ENCODE data around the gene TICAM2. TPM values are rescaled to one million over a fixed set of nuclear protein-coding genes. Genes with fewer than 3 reads are reported as not detected.

The TICAM2 gene
- total and polyA plus RNA-seq, 2 of the 8 experiments (the other 6 are each of a cell fraction or from before 2014, with no cell fraction given): 0.02 TPM; not detected in 1

DNA sequence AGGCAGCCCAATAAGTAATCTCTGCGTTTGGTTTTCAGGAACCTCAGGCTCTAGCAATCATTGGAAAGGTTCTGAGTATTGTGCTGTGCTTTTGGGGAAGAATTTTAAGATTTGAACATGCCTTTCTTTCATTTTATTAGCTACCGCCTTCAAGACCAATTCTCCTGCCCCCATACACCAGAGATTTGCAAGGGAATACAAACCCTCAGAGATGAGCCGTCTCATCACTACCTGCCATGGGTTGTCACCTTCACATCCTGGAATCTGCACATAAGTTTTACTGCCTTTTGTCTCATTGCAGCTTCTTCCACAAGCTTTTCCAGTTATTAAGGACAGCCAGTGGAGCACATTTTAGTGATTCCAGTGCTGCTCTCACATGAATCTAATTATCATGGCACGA, 35.2 kb upstream of the TICAM2 start:
- Histone ChIP-seq H3K79me1 (ENCODE audit: low read depth, low read length) (no peaks in the 10 kb centered on the region), H2BK120ac (replicated peaks; ENCODE audit: low read depth, low read length) (no peak overlapping the region), H4K8ac (ENCODE audit: extremely low read depth, insufficient read depth, low read length) (no peak overlapping the region), H3K36me3 (ENCODE audit: control insufficient read depth in 2 of 4, insufficient read depth in 4 of 4, low read length in 3 of 4) (no peaks in the 10 kb centered on the region), H3K4ac (replicated peaks; ENCODE audit: insufficient read length, low read depth, low read length) (no peak overlapping the region), H3K4me3 (ENCODE audit: extremely low read depth in 1 of 4, insufficient read depth in 2 of 4, low read depth in 3 of 4, low read length in 4 of 4) (no peak overlapping the region), H3K79me2 (ENCODE audit: control insufficient read depth in 1 of 2, insufficient read depth in 2 of 2, low read length in 2 of 2) (peaks cover 0 to 4% of the 10 kb centered on the region in 2 experiments; a peak in 1 of 4 replicates), H3K18ac (ENCODE audit: extremely low read depth, low read length) (no peak overlapping the region), H4K5ac (ENCODE audit: insufficient read length, low read depth, low read length) (no peak overlapping the region), H2BK15ac (ENCODE audit: low read length) (no peak overlapping the region), H2AFZ (ENCODE audit: low read length) (peak overlapping the region; percentile 15; the same call in 1 of the 2 replicates), H3K23ac (ENCODE audit: insufficient read length) (no peak overlapping the region), H4K20me1 (replicated peaks in 1 of 2; ENCODE audit: control insufficient read depth in 1 of 2, insufficient read depth in 2 of 2, low read length in 2 of 2) (no peaks in the 10 kb centered on the region), H3K9ac (replicated peaks in 1 of 4; ENCODE audit: extremely low read depth in 1 of 4, low read depth in 3 of 4, low read length in 3 of 4) (no peak overlapping the region), H2BK5ac (ENCODE audit: low read depth, low read length) (no peak overlapping the region), H2BK20ac (ENCODE audit: low read length) (no peak overlapping the region), H3K23me2 (ENCODE audit: low read depth, low read length) (no peaks in the 10 kb centered on the region), H2BK12ac (ENCODE audit: low read depth, low read length) (no peak overlapping the region), H4K91ac (replicated peaks; ENCODE audit: insufficient read length, low read length) (no peak overlapping the region), H3K56ac (replicated peaks; ENCODE audit: insufficient read length, low read depth, low read length) (no peak overlapping the region), H3K27me3 (replicated peaks in 1 of 4; ENCODE audit: control insufficient read depth in 3 of 4, extremely low read depth in 1 of 4, insufficient read depth in 3 of 4, low read length in 3 of 4) (no peaks in the 10 kb centered on the region), H3K14ac (ENCODE audit: insufficient read length) (no peak overlapping the region), H3K9me3 (ENCODE audit: insufficient read depth in 2 of 2, low read depth in 1 of 2, low read length in 1 of 2) (no peaks in the 10 kb centered on the region), H2AK5ac (ENCODE audit: low read depth, low read length) (no peak overlapping the region), H3K4me1 (replicated peaks in 1 of 4; ENCODE audit: control insufficient read depth in 3 of 4, insufficient read depth in 4 of 4, low read length in 3 of 4) (peaks cover 0 to 16% (median 7%) of the 10 kb centered on the region in 4 experiments; a peak in 4 of 7 replicates), H3K27ac (ENCODE audit: low read depth, low read length) (no peak overlapping the region), H3K4me2 (ENCODE audit: insufficient read depth in 1 of 2, low read depth in 2 of 2, low read length in 2 of 2) (no peak overlapping the region)
- TF ChIP-seq USF2 (IDR thresholded peaks at IDR 0.05; ENCODE audit: low read length) (no peak), JUND (IDR thresholded peaks at IDR 0.05; ENCODE audit: low read length) (no peak)
- FAIRE-seq: no peak
- no peak for DNase-seq (ENCODE audit: low read depth in 1 of 2, low spot score in 2 of 2)
- 86% methylated on average over 4 of the region's 4 CpGs; no CpG with 5 or more reads in 1 of the 2 experiments for WGBS, 2 experiments (ENCODE audit: extremely low coverage in 1 of 2, insufficient coverage in 1 of 2, insufficient read length in 1 of 2, insufficient replicate concordance in 2 of 2, low coverage in 1 of 2, low lambda C conversion rate in 2 of 2, missing lambda C conversion rate in 1 of 2)
- POLR2A ChIA-PET (ENCODE audit: partially characterized antibody): interaction anchor here (1.3 kb wide), 1 partner anchor 189 kb away, joined by 3 read pairs; no protein-coding TSS in a partner anchor
- CTCF ChIA-PET (ENCODE audit: partially characterized antibody): interaction anchor here (0.9 kb wide), 1 partner anchor 325 kb away, joined by 4 read pairs; the partner anchor contains the start of gene LVRN

Data from H1 (cell line).